ENCODE results near the gene MPST.

Gene MPST

DNA sequence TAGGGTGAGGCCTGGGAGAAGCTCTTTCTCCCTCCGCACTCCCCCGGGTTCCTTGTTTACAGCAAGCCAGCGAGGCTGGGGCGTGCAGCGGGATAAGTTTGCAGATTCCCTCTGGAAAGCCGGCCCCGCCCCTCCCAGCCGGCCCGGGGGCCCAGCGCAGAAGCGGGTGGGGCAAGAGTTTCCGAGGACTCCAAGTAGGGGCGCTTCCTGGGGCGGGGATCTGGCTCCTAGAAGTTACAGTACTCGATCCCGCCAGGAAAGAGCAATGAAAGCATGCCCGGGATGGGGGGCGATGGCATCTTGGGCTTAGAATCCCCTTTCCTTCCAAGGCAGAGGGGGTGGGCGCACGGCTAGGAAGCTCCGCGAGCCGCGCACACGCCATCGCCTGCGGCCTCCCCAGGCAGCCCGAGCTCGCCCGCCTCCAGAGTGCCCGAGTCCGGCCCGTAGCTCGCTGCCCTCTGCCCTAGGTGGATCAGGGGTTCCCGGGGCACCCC, 680 bp upstream of the MPST start:
- peak overlapping the region; percentile 91 for H3K27ac ChIP-seq
- TF ChIP-seq, protein P1, sequence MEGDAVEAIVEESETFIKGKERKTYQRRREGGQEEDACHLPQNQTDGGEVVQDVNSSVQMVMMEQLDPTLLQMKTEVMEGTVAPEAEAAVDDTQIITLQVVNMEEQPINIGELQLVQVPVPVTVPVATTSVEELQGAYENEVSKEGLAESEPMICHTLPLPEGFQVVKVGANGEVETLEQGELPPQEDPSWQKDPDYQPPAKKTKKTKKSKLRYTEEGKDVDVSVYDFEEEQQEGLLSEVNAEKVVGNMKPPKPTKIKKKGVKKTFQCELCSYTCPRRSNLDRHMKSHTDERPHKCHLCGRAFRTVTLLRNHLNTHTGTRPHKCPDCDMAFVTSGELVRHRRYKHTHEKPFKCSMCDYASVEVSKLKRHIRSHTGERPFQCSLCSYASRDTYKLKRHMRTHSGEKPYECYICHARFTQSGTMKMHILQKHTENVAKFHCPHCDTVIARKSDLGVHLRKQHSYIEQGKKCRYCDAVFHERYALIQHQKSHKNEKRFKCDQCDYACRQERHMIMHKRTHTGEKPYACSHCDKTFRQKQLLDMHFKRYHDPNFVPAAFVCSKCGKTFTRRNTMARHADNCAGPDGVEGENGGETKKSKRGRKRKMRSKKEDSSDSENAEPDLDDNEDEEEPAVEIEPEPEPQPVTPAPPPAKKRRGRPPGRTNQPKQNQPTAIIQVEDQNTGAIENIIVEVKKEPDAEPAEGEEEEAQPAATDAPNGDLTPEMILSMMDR (conservative IDR thresholded peaks at IDR 0.05) = no peak
- peak; percentile 85; the same call in 1 of the 2 replicates for TF ChIP-seq ZFX (IDR thresholded peaks at IDR 0.05)

DNA sequence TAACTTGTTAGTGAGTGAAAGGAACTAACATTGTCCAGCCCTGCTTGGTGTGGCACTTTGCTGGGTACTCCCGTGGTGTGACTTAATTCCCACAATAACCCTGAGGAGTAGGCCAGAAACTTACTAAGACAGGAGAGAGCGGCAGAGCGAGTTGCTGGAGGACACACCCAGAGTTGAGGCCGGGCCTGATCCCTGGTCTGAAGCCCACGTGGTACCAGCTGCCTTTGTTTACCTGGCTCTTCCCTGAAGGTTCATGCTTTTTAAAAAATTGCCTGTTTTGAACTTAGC, 594 bp downstream of the MPST start:
- H3K27ac ChIP-seq = peak overlapping the region; percentile 91
- peak; percentile 58; the same call in 1 of the 2 replicates for TF ChIP-seq ZFX (IDR thresholded peaks at IDR 0.05)
- TF ChIP-seq, protein P1 (conservative IDR thresholded peaks at IDR 0.05) = no peak

DNA sequence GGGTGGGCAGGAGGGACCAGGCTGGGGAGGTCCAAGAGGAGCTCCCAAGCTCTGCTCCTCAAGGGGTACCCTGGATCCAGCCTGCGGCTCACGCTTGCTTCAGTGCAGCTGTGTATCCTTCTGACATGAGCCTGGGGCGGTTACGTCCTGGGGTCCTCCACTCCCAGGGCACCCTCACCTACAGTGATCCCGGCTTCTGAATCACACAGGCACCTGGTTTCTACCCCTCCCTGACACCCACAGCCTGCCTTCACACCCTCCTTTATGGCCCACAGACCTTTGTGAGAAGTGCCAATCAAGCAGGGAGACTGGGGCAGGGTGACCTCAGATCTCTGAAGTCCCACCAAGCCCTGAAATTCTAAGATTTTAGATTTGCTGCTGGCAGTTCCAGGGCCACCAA, 1.5 kb downstream of the MPST start:
- TF ChIP-seq, protein P1 (conservative IDR thresholded peaks at IDR 0.05) = no peak
- TF ChIP-seq ZFX (IDR thresholded peaks at IDR 0.05) = no peak
- no peak overlapping the region; the same call in 1 of the 2 replicates for H3K27ac ChIP-seq

DNA sequence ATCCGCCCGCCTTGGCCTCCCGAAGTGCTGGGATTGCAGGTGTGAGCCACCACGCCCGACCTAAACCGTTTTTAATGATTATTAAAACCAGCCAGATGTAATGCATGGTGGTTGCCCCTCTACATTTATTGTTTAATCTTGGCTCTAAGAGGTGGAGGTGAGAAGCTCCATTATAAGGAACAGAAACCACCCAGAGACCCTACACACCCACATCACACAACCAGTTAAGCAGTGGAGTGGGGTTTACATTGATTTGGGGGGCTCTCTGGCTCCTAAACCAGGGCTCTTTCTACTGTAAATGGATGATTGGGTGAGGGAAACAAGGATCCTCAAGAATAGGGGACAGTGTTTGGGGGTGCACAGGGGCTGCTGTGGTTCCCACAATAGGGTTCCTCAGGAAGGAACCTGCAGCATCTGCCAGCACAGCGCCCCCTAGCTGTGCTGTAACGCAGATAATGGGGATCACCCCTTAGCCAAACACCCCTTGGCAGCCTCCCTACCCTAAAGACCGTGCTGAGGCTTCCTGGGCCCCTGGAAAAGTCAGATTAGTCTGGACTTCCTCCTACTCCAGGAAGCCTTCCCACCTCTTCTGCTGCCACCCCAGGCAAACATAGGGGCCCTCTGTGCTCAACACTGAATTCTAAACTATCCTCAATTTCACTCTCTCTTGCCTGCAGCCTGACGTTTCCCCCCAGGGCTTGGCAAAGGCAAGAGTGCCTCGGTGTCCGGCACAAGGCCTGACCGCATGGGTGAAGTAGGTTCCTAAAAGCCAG, 2.4 kb downstream of the MPST start:
- H3K27ac ChIP-seq = no peak overlapping the region
- TF ChIP-seq ZFX (IDR thresholded peaks at IDR 0.05) = no peak
- TF ChIP-seq, protein P1 (conservative IDR thresholded peaks at IDR 0.05) = peak; percentile 87

DNA sequence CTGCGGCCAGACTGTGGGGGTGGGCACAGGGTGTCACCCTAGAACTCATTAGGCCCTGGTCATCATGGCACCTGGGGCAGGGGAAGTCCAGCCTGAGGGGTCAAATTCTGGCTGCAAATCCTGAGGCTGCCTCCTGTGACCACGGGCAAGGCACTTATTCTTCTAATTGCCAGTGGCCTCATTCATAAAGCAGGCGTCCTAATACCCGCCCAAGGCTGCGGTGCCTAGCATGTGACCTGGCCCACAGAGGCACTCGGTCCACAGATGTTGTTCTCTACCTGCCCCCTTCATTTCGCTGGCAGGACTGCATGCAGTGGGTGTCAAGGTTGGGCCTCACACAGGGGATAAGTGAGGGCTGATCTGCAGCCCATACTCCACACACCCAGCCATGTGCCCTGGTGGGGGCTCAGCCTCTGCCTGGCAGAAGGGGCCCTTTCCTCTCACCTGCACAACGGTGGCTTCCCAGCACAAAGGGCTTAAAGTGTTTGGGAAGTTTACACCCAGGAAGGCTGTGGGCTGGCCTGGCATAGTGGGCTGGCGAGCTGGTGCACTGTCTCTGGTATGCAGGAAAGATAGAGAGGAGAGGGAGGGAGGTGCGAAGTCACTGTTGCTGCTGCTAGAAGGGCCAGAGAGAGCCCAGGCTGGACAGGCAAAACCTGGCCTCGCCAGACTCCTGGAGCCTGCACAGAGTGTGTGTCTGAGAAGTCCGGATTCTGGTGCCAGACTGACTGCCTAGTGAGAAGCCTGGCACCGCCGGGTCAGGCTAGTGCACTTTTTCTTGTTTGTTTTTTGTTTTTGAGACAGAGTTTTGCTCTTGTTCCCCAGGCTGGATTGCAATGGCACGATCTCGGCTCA, 3.2 kb downstream of the MPST start:
- TF ChIP-seq ZFX (IDR thresholded peaks at IDR 0.05) = no peak
- TF ChIP-seq, protein P1 (conservative IDR thresholded peaks at IDR 0.05) = no peak

DNA sequence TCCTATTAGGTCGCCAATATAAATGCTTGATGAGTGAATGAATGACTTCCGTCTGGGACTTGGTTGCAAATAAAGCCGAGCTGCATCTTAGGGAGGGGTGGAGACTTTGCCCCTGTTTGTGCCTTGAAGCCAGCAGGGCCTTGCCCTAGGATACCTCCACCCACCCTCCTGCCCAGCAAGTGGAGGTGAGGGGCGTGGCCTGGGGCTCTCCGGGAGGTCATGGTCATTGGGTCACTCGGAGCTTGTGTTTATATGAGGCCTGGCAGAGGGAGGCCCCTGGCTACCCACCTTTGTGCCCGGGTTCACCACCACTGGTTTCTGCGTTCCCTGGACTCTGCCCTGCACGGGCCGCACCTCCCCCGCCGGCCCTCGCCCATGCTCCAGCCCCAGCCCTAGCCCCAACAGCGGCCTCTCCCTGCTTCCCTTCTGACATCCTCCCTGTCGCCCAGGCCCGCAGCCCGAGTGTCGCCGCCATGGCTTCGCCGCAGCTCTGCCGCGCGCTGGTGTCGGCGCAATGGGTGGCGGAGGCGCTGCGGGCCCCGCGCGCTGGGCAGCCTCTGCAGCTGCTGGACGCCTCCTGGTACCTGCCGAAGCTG, 4.3 kb downstream of the MPST start:
- H3K27ac ChIP-seq = no peak overlapping the region
- TF ChIP-seq ZFX (IDR thresholded peaks at IDR 0.05) = no peak
- TF ChIP-seq, protein P1 (conservative IDR thresholded peaks at IDR 0.05) = no peak

More for the DNA sequence above, 3.2 kb downstream of the MPST start:
- H3K27ac ChIP-seq = no peak overlapping the region
